C4-2B (cell line): ENCODE data around the gene AFG3L2.

Experiments
- ZFX ChIP-seq: fragments of 450-650 bp; IDR thresholded peaks from 2 replicates; pipeline ENCODE4 v1.6.1; 2017
- TF ChIP-seq, protein P1 (sequence below): fragments of 450-650 bp; conservative IDR thresholded peaks from 2 replicates; pipeline ENCODE4 v1.5.1; 2017; ENCODE audit warnings: mild to moderate bottlenecking

DNA sequence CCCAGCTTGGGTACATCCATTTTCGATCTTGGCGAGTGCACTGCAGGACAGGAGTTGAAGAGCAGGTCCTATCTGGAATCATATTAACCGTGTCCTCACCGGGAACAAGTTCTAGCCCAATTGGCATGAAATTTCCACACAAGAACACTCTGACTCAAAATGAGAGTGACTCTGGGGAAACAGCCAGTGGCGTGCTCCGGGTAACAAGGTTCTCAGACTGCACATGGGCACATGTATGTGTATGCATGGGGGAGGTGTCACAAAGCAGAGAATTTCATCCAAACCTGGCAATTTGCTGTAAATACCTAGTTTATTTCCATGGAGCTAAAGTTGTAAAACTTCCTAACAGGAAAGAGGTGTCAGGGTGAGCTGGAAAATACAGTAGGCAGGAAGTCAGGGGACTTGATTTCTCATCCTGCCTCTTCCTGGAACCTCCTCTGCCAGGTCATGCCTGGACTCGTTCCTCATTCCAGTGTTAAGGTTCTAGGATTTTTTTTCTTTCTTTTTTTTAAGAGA lies 67.3 kb downstream of the AFG3L2 start:
- TF ChIP-seq, protein P1, sequence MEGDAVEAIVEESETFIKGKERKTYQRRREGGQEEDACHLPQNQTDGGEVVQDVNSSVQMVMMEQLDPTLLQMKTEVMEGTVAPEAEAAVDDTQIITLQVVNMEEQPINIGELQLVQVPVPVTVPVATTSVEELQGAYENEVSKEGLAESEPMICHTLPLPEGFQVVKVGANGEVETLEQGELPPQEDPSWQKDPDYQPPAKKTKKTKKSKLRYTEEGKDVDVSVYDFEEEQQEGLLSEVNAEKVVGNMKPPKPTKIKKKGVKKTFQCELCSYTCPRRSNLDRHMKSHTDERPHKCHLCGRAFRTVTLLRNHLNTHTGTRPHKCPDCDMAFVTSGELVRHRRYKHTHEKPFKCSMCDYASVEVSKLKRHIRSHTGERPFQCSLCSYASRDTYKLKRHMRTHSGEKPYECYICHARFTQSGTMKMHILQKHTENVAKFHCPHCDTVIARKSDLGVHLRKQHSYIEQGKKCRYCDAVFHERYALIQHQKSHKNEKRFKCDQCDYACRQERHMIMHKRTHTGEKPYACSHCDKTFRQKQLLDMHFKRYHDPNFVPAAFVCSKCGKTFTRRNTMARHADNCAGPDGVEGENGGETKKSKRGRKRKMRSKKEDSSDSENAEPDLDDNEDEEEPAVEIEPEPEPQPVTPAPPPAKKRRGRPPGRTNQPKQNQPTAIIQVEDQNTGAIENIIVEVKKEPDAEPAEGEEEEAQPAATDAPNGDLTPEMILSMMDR: no peak
- TF ChIP-seq ZFX: no peak
